Naive B cell (primary cell): ENCODE results near the gene WDR75. TPM values are rescaled to one million over a fixed set of nuclear protein-coding genes. Genes with fewer than 3 reads are reported as not detected.
"Not testable (repeated sequence)": the region's sequence is repeated elsewhere in the genome, so short reads cannot be mapped to it uniquely, and the experiment has no call there.

Source experiments
- ATAC-seq, 2 donors: fragments of 150-1000 bp; cut with Tn5 transposase; 2 replicates each; pipeline ENCODE4 v1.10.0; 2021; ENCODE audit warnings: low read depth in 2 of 2, mild to moderate bottlenecking in 2 of 2, moderate library complexity in 2 of 2
- DNase-seq: peaks from one replicate; pipeline ENCODE4 v3.0.0; 2022
- H3K27ac Mint-ChIP-seq, 6 donors: one replicate each; pipeline ENCODE4 v1.8.0; 2020 to 2022; ENCODE audit warnings: mild to moderate bottlenecking in 6 of 6, mixed read lengths in 6 of 6, moderate library complexity in 5 of 6, inconsistent platforms in 2 of 6
- H3K27me3 Mint-ChIP-seq, 3 donors: one replicate each; pipeline ENCODE4 v1.8.0; 2021 to 2022; ENCODE audit warnings: mixed read lengths in 3 of 3, mild to moderate bottlenecking in 1 of 3
- H3K36me3 Mint-ChIP-seq, 2 donors: one replicate each; pipeline ENCODE4 v1.8.0; 2020 to 2022; ENCODE audit warnings: mixed read lengths in 2 of 2, inconsistent platforms in 1 of 2, mild to moderate bottlenecking in 1 of 2
- H3K4me1 Mint-ChIP-seq, 3 donors: one replicate each; pipeline ENCODE4 v1.8.0; 2020 to 2022; ENCODE audit warnings: mixed read lengths in 3 of 3, inconsistent platforms in 1 of 3, mild to moderate bottlenecking in 1 of 3, moderate library complexity in 1 of 3
- H3K4me3 Mint-ChIP-seq, 8 donors: one replicate each; pipeline ENCODE4 v1.8.0; 2020 to 2022; ENCODE audit warnings: mild to moderate bottlenecking in 8 of 8, mixed read lengths in 8 of 8, moderate library complexity in 8 of 8, inconsistent platforms in 2 of 8
- H3K9me3 Mint-ChIP-seq, 7 donors: one replicate each; pipeline ENCODE4 v1.8.0; 2020 to 2022; ENCODE audit warnings: mixed read lengths in 7 of 7, mild to moderate bottlenecking in 5 of 7, inconsistent platforms in 2 of 7, moderate library complexity in 1 of 7
- polyA plus RNA-seq, 6 donors: library from polyadenylated mRNA; unstranded; fragments of 300-500 nt; fragmentation: Illumina TruSeq; gene quantifications; one replicate each; pipeline ENCODE4 v1.2.3, GENCODE V29; 2021; ENCODE audit warnings: low read depth in 6 of 6

Gene WDR75
- polyA plus RNA-seq, 6 donors from 2014 or later, result 3.9 to 15.5 (median 13.8) TPM

DNA sequence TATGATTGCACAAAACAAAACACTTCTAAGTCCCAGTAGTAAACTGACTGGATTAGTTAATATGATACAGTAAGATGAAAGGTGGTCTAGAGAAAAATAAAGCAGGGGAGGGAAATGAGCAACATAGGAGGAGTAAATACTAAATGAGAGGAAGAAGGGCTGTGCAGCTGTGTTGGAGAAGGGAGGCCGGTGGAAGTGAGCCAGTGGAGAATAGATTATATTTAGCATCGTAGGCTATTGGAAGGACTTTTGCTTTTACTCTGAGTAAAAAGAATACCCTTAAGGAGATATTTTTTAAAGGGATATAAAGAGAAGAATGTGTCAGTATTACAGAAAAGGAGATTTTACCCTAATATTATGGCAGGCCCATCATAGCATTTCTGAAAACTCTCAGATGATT, 12.7 kb downstream of the WDR75 start:
- no peak overlapping the region for H3K4me3 Mint-ChIP-seq
- DNase-seq (no peak), ATAC-seq (no peak)
- H3K27me3 Mint-ChIP-seq, result no peaks in the 10 kb centered on the region
- H3K36me3 Mint-ChIP-seq, result peaks cover 8 to 37% of the 10 kb centered on the region in 2 donors
- no peaks in the 10 kb centered on the region for H3K4me1 Mint-ChIP-seq
- H3K27ac Mint-ChIP-seq, result no peak overlapping the region
- no peaks in the 10 kb centered on the region for H3K9me3 Mint-ChIP-seq

DNA sequence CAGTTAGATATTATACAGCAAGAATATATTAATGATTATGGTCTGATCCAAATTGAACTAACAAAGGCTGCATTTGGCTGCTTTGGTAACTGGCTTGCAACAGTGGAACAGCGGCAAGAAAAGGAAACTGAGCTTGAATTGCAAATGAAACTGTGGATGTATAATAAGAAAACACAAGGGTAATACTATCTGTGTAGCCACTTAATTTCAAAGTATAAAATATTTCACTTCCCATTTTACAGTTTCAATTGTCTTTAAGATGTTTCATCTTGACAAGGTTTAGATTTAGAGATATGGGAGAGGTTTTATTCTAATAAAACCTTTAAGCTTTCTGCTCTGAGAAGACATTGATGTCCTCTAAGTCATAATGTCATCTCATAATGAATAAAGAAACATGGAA, 23.8 kb downstream of the WDR75 start:
- ATAC-seq (no peak), DNase-seq (no peak)
- Mint-ChIP-seq H3K4me3 (peak overlapping the region in 1 of 8 donors; percentile 16), H3K27me3 (no peaks in the 10 kb centered on the region), H3K27ac (peak overlapping the region in 4 of 6 donors; percentile 18 to 59 (median 40)), H3K4me1 (peaks cover 10 to 21% (median 18%) of the 10 kb centered on the region in 3 donors), H3K9me3 (no peaks in the 10 kb centered on the region), H3K36me3 (peaks cover 25 to 26% of the 10 kb centered on the region in 2 donors)

DNA sequence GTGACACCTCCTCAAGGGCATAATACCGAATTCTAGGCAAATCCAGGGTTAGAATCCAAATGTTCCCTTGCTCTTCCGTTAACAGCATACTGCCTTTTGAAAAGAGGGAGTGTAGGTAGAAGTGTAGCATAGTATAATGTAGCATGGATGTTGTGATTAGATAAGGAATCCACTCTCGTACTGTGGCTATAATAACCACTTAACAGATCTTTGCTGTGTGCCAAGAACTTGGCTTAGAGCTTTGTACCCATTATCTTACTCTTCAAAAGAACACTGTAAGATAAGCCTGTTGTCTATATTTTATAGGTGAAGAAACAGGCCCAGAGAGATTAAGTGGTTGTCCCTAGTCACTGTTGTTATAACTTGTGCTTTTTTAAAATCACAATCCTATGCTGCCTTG, 24.2 kb downstream of the WDR75 start:
- no peaks in the 10 kb centered on the region for H3K27me3 Mint-ChIP-seq
- H3K9me3 Mint-ChIP-seq, result no peaks in the 10 kb centered on the region
- no peak for DNase-seq
- peak overlapping the region in 3 of 6 donors; percentile 21 to 90 (median 58) for H3K27ac Mint-ChIP-seq
- no peak for ATAC-seq
- H3K4me3 Mint-ChIP-seq, result no peak overlapping the region
- peaks cover 10 to 21% (median 18%) of the 10 kb centered on the region in 3 donors for H3K4me1 Mint-ChIP-seq
- H3K36me3 Mint-ChIP-seq, result peaks cover 24 to 26% of the 10 kb centered on the region in 2 donors

DNA sequence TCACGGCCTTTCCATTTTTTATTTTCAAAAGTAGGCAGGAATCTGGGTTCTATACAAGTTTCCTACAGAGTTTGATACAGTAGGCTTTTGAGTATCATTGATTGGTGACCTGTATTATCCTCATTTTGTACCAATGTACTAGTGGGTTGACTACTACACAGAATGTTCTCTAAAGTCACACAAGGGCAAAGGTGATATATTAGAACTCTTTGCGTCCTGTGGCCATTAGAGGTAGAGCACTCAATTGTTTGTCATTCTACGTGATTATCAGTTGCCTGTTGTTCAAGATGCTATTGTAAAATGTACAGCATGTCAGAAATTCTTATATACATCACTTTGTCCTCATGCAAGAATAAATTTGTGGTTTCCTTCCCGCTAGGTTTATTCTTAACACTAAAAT, 24.8 kb downstream of the WDR75 start:
- Mint-ChIP-seq H3K9me3 (no peaks in the 10 kb centered on the region), H3K27me3 (no peaks in the 10 kb centered on the region), H3K27ac (peak overlapping the region in 3 of 6 donors; percentile 11 to 90 (median 27)), H3K4me3 (no peak overlapping the region), H3K4me1 (peaks cover 10 to 21% (median 18%) of the 10 kb centered on the region in 3 donors), H3K36me3 (peaks cover 25 to 26% of the 10 kb centered on the region in 2 donors)
- ATAC-seq (no peak), DNase-seq (no peak)

DNA sequence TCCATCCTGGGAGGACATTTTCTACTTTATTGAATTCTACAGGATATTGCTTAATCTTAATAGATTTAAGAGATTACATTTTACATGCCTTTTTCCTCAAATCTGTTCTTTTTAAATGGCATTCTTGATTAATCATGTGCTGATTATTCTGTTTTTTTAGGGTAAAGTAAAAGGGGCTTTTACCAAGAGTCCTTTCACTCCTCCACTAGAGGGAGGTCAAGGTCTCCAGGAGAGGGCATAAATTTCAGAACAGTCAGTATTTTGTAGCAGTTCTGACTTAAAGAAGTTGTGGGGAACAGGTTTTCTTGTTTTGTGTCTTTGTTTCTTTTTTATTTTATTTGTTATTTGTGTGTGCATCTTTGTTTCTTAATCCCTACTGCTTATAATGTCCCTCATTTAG, 25.4 kb downstream of the WDR75 start:
- no peaks in the 10 kb centered on the region for H3K9me3 Mint-ChIP-seq
- no peaks in the 10 kb centered on the region for H3K27me3 Mint-ChIP-seq
- H3K4me1 Mint-ChIP-seq, result peaks cover 10 to 21% (median 18%) of the 10 kb centered on the region in 3 donors
- H3K36me3 Mint-ChIP-seq, result peaks cover 31% of the 10 kb centered on the region in 2 donors
- DNase-seq, result no peak
- ATAC-seq, result no peak
- no peak overlapping the region for H3K27ac Mint-ChIP-seq
- H3K4me3 Mint-ChIP-seq, result no peak overlapping the region

DNA sequence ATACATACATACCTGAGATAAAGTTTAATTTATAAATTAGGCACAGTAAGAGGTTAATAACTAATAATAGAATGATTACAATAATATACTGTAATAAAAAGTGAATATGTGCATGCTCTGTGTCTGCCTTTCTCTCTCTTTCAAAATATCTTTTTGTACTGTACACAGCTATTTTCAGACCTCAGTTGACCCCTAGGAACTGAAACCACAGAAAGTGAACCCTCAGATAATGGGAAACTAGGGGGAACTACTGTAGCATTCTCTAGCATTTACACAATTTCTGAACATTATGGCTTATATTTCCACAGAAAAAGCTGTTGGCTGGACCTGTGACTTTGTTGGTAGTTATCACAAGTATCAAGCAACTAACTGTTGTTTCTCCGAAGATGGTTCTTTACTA, 25.9 kb downstream of the WDR75 start:
- no peaks in the 10 kb centered on the region for H3K9me3 Mint-ChIP-seq
- ATAC-seq (no peak), DNase-seq (no peak)
- no peaks in the 10 kb centered on the region for H3K27me3 Mint-ChIP-seq
- H3K36me3 Mint-ChIP-seq, result peaks cover 31 to 36% of the 10 kb centered on the region in 2 donors
- peaks cover 10 to 21% (median 18%) of the 10 kb centered on the region in 3 donors for H3K4me1 Mint-ChIP-seq
- no peak overlapping the region for H3K4me3 Mint-ChIP-seq
- H3K27ac Mint-ChIP-seq, result no peak overlapping the region

DNA sequence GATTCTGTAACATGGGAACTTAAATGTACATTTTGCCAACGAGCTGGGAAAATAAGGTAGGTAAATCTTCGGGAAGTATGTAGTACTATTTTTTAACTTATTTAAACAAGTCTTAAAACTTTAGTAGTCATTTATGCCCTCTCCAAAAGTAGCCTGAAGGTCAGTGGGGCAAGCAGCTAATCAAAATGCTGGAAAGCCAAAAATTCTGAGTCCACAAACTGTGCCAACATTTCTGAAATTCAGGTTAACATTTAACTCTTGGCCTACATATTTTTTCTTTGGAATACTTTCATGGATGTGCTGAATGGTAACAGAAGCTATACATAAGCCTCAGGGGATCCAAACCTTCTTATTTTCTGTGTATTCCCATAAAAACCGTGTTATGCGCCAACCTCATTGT, 26.3 kb downstream of the WDR75 start:
- no peak for ATAC-seq
- Mint-ChIP-seq H3K27ac (no peak overlapping the region), H3K27me3 (no peaks in the 10 kb centered on the region), H3K9me3 (no peaks in the 10 kb centered on the region), H3K4me1 (peaks cover 10 to 21% (median 18%) of the 10 kb centered on the region in 3 donors), H3K4me3 (no peak overlapping the region), H3K36me3 (peaks cover 31 to 40% of the 10 kb centered on the region in 2 donors)
- no peak for DNase-seq

DNA sequence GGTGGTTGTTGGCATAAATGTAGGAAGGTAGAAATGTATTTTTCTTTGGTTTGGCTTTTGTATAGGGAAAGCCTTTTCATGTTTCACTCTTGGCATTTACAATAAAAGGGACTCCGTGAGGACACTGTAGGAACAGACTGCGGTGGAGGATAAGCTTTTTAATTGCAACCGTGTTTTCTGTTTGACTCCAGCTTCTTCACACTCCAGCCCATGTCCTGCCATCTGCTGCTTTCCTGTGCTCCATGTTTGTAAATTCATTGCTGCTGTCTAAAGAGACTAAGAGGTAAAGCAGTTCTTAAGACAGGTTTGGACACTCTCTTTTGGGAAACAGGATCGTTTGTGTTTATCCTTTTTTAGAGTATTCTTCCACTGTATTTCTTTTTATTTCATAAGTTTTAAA, 33.3 kb downstream of the WDR75 start:
- Mint-ChIP-seq H3K9me3 (no peaks in the 10 kb centered on the region), H3K4me3 (no peak overlapping the region), H3K36me3 (peaks cover 25 to 39% of the 10 kb centered on the region in 2 donors), H3K27ac (no peak overlapping the region), H3K4me1 (no peaks in the 10 kb centered on the region), H3K27me3 (no peaks in the 10 kb centered on the region)
- DNase-seq (no peak), ATAC-seq (no peak)

DNA sequence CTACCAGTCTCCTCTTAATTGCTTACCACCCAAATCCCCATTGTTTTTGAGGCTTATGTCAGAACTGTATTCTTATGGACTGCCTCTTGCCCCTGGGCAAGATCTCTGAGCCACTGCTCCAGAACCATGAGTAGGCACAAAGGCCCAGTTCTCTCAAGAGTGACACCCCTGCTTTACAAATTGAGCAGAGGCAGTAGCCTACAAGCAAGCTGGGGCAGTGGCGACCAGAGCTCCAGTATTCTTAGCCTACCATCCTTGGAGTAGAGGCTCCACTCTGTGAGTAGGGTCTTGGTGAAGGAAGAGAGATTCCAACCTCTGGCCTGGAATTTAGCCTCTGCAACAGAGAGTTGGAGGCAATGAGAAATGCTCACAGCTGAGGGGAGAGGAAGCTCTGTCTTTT, 36.5 kb downstream of the WDR75 start:
- peak overlapping the region in 2 of 6 donors; percentile 38 to 88 for H3K27ac Mint-ChIP-seq
- no peaks in the 10 kb centered on the region for H3K4me1 Mint-ChIP-seq
- H3K4me3 Mint-ChIP-seq, result no peak overlapping the region
- no peaks in the 10 kb centered on the region for H3K9me3 Mint-ChIP-seq
- no peak for DNase-seq
- ATAC-seq, result no peak
- H3K36me3 Mint-ChIP-seq, result peaks cover 12 to 19% of the 10 kb centered on the region in 2 donors
- no peaks in the 10 kb centered on the region for H3K27me3 Mint-ChIP-seq

DNA sequence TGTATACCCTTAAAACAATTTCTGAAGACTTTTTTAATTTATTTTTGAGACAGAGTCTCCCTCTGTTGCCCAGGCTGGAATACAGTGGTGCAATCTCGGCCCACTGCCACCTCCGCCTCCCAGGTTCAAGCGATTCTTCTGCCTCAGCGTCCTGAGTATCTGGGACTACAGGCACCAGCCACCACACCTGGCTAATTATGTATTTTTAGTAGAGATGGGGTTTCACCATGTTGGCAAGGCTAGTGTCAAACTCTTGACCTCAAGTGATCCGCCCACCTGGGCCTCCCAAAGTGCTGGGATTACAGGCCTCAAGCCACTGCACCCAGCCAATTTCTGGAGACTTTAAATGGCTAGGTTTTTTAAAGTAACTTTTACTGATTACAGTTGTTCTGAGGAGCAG, 37.0 kb downstream of the WDR75 start:
- H3K9me3 Mint-ChIP-seq, ATAC-seq, H3K4me3 Mint-ChIP-seq, H3K27me3 Mint-ChIP-seq, H3K4me1 Mint-ChIP-seq, DNase-seq: not testable (repeated sequence)
- H3K27ac Mint-ChIP-seq, result peak overlapping the region in 1 of 6 donors; percentile 29
- peaks cover 12 to 19% of the 10 kb centered on the region in 2 donors for H3K36me3 Mint-ChIP-seq

DNA sequence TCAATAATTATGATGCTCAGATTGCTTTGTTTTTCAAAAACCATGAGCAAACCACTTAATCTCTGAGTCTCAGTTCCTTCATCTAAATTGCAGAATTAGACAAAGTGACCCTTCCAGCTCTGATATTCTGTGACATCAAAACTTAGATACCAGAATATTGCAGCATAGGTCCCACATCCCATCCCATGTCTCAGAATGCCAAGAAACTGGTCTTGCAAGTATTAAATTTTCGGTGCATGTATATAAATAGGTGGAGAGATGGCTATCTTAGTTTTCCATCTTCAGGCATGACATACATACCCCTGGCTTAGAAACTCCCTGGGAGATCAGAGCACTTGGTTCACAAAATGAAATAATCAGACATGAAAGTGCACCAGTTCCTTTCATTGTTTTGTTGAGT, 39.8 kb downstream of the WDR75 start:
- Mint-ChIP-seq H3K4me1 (no peaks in the 10 kb centered on the region), H3K27ac (no peak overlapping the region), H3K9me3 (no peaks in the 10 kb centered on the region), H3K36me3 (peaks cover 0 to 5% of the 10 kb centered on the region in 2 donors), H3K4me3 (no peak overlapping the region), H3K27me3 (no peaks in the 10 kb centered on the region)
- no peak for DNase-seq
- no peak for ATAC-seq

DNA sequence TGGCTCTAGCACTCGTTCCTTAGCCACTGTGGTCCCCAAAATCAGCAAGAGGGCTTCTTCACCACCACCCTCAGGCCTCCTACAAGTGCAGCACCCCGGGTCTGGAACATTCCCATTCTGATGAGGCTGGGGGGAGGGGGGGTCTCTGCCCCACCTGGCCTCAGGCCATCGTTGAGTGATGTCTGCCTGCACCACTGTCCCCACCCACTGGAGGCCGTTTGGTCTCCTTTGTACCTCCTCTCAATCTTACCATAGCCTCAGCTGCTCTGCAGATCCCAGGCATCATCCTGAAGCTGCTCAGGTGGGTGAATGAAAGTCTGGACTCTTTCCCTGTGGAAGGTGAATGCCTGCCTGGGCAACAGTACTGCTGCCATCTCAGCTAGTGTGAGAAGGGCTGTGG, 42.3 kb downstream of the WDR75 start:
- Mint-ChIP-seq H3K4me1 (no peaks in the 10 kb centered on the region), H3K9me3 (no peaks in the 10 kb centered on the region), H3K27ac (no peak overlapping the region), H3K4me3 (no peak overlapping the region), H3K36me3 (no peaks in the 10 kb centered on the region), H3K27me3 (peaks cover 0 to 7% (median 0%) of the 10 kb centered on the region in 3 donors)
- DNase-seq (no peak), ATAC-seq (no peak)

DNA sequence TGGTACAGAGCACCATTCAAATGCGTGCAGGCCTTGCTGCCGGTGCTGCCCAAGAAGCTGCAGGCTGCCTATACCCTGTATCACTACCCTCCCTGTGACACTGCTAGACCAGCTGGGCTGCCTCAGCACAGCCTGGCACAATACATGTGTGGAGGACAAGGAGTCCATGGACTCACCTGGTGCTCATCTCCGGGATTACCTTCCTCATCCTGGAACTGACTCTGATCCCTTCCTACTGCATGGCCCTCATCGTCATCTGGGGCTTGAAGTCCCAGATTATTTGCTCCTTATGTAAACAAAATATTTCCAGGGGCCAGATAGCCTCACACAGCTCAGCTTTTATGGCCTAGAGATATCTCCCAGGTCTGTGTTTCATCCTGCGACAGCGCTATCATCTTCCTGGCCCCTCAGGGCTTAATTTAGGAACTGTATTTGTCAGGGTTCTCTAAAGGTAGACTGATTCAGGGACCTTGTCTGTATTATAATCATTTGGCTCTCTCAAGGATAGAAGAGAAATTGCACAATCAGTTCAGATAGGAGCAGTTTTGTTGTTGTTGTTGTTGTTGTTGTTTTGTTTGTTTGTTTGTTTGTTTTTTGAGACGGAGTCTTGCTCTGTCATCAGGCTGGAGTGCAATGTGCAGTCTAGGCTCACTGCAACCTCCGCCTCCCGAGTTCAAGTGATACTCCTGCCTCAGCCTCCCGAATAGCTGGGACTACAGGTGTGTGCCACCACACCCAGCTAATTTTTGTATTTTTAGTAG, 42.9 kb downstream of the WDR75 start:
- Mint-ChIP-seq H3K9me3 (no peaks in the 10 kb centered on the region), H3K36me3 (no peaks in the 10 kb centered on the region), H3K4me1 (no peaks in the 10 kb centered on the region), H3K27me3 (peaks cover 0 to 7% (median 0%) of the 10 kb centered on the region in 3 donors), H3K4me3 (no peak overlapping the region), H3K27ac (no peak overlapping the region)
- no peak for DNase-seq
- no peak for ATAC-seq

DNA sequence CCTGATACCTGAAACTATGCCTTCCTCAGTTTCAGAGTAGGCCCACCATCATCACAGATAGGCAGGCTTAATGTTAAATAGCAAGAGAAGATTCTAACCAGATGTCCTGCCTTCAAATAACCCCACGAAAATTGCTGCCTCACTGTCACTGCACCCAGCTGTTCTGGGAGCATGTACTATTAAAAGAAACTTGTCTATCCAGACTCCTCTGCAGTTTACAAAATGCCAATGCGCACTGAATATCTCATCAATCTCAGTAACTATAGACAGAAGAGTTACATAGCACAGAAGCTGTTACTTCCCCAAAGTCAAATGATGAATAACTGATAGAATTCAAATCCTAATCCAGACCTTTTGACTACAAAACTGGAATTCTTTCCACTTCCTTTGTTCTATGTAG, 43.9 kb downstream of the WDR75 start:
- H3K4me3 Mint-ChIP-seq, result no peak overlapping the region

More for the DNA sequence above, 43.9 kb downstream of the WDR75 start:
- ATAC-seq, result no peak
- Mint-ChIP-seq H3K9me3 (no peaks in the 10 kb centered on the region), H3K36me3 (no peaks in the 10 kb centered on the region), H3K4me1 (no peaks in the 10 kb centered on the region), H3K27me3 (peaks cover 0 to 7% (median 0%) of the 10 kb centered on the region in 3 donors), H3K27ac (no peak overlapping the region)
- no peak for DNase-seq
